ENCODE measurements around the gene FXYD2.

FXYD2 gene

DNA sequence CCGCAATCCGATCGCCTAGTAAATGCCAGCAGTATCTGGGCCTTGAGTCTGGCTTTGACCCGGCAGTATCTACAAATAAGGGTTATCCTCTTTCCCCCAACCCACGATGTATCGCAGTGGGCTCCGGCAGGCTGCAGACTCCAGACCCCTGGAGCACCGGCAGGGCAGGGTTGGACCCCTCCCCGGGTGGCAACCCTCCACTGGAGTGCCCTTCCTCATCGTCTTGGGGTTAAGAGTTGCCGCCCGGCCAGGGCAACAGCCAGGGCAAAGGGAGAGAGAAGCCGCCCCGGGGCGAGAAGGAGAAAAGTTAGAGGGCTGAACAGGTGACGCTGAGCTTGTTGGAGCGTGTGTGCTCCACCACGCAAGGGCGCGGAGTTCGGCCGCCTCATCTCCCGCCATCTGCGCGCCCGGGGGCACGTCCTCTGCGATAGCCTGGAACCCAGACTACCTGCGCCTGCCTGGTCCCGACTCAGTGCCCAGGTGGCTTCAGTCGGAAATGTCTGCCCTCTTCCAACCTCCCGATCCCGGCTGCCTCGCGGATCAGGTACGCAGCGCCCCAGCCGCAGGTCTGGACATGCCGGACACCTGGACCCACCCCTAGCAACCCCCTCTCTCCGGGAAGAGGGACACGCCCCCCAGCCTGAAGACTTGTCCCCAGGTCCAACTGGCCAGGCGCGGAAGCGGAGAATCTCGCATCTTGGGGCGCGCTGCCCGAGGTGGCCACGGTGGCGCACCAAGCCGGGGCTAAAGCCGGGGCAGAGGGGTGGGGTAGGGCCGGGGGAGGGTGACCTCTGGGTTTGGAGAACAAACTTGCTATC is 28.7 kb downstream of the FXYD2 start:
- ChIA-PET CTCF (interaction anchor here (0.7 kb wide), 1 partner anchor 9 kb away, joined by 3 read pairs; no protein-coding TSS in a partner anchor), POLR2A (no interaction called here)
- TF ChIP-seq TARDBP (IDR thresholded peaks at IDR 0.05) (no peak), ELF4 (IDR thresholded peaks at IDR 0.05) (no peak), FOXM1 (IDR thresholded peaks at IDR 0.05; ENCODE audit: borderline replicate concordance) (no peak), NFRKB (IDR thresholded peaks at IDR 0.05) (no peak), LEF1 (IDR thresholded peaks at IDR 0.05; ENCODE audit: borderline replicate concordance) (no peak), L3MBTL2 (conservative IDR thresholded peaks at IDR 0.05) (no peak), ARNT (IDR thresholded peaks at IDR 0.05) (no peak), SUZ12 (IDR thresholded peaks at IDR 0.05) (no peak), BHLHE40 (IDR thresholded peaks at IDR 0.05; ENCODE audit: borderline replicate concordance) (no peak), FOXA1 (IDR thresholded peaks at IDR 0.05) (no peak), FOXK2 (IDR thresholded peaks at IDR 0.05) (no peak), ZNF384 (IDR thresholded peaks at IDR 0.05) (no peak)
- no peak for DNase-seq (ENCODE audit: extremely low spot score)

- ChIA-PET POLR2A (no interaction called here), CTCF (interaction anchor here (0.7 kb wide), 1 partner anchor 8 kb away, joined by 3 read pairs; no protein-coding TSS in a partner anchor)
- DNase-seq (ENCODE audit: extremely low spot score), result no peak
- TF ChIP-seq HDGF (IDR thresholded peaks at IDR 0.05; ENCODE audit: borderline replicate concordance) (no peak), SUZ12 (IDR thresholded peaks at IDR 0.05) (no peak), NFRKB (IDR thresholded peaks at IDR 0.05) (no peak), SP1 (IDR thresholded peaks at IDR 0.05) (no peak), FOXK2 (IDR thresholded peaks at IDR 0.05) (no peak), BHLHE40 (IDR thresholded peaks at IDR 0.05; ENCODE audit: borderline replicate concordance) (no peak), ZNF384 (IDR thresholded peaks at IDR 0.05) (no peak), TARDBP (IDR thresholded peaks at IDR 0.05) (no peak), LEF1 (IDR thresholded peaks at IDR 0.05; ENCODE audit: borderline replicate concordance) (no peak), L3MBTL2 (conservative IDR thresholded peaks at IDR 0.05) (no peak), ARNT (IDR thresholded peaks at IDR 0.05) (no peak)
These were observed 29.5 kb downstream of the FXYD2 start for GRCh38 chr11:117794772-117795629.

DNA sequence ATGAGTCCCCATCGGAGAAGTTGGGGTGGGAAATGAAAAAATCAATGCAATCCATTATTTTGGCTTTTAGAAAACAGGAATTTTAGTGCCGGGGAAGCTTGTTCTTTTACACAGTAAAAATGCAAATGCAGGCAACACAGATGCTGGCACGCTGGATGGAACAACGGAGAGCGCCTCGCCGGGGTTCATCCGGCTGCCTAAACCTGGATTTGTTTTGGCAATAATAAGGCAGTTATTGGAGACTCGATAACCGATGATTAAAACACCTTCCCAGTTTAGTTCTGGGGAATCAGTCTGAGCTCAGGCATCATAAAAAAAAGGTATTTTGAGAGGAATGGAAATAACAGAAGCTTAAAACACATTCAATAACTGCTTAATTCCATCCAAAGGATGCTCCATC is 30.4 kb downstream of the FXYD2 start:
- no peak for DNase-seq (ENCODE audit: extremely low spot score)
- CTCF ChIA-PET, result no interaction called here
- TF ChIP-seq HDGF (IDR thresholded peaks at IDR 0.05; ENCODE audit: borderline replicate concordance), result no peak
- no peak for TF ChIP-seq NFRKB (IDR thresholded peaks at IDR 0.05)
- TF ChIP-seq ZNF384 (IDR thresholded peaks at IDR 0.05), result no peak
- no peak for TF ChIP-seq TARDBP (IDR thresholded peaks at IDR 0.05)
- TF ChIP-seq BHLHE40 (IDR thresholded peaks at IDR 0.05; ENCODE audit: borderline replicate concordance), result no peak
- TF ChIP-seq FOXK2 (IDR thresholded peaks at IDR 0.05), result no peak
- no peak for TF ChIP-seq SUZ12 (IDR thresholded peaks at IDR 0.05)
- TF ChIP-seq L3MBTL2 (conservative IDR thresholded peaks at IDR 0.05), result no peak
- no peak for TF ChIP-seq ARNT (IDR thresholded peaks at IDR 0.05)
- TF ChIP-seq CTBP1 (IDR thresholded peaks at IDR 0.05; ENCODE audit: borderline replicate concordance), result no peak
- TF ChIP-seq, protein P1, sequence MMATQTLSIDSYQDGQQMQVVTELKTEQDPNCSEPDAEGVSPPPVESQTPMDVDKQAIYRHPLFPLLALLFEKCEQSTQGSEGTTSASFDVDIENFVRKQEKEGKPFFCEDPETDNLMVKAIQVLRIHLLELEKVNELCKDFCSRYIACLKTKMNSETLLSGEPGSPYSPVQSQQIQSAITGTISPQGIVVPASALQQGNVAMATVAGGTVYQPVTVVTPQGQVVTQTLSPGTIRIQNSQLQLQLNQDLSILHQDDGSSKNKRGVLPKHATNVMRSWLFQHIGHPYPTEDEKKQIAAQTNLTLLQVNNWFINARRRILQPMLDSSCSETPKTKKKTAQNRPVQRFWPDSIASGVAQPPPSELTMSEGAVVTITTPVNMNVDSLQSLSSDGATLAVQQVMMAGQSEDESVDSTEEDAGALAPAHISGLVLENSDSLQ (IDR thresholded peaks at IDR 0.05), result no peak
- no peak for TF ChIP-seq FOXA1 (IDR thresholded peaks at IDR 0.05)
- no peak for TF ChIP-seq FOXM1 (IDR thresholded peaks at IDR 0.05; ENCODE audit: borderline replicate concordance)
- TF ChIP-seq ELF4 (IDR thresholded peaks at IDR 0.05), result no peak
- no peak for TF ChIP-seq SP1 (IDR thresholded peaks at IDR 0.05)
- POLR2A ChIA-PET, result no interaction called here

DNA sequence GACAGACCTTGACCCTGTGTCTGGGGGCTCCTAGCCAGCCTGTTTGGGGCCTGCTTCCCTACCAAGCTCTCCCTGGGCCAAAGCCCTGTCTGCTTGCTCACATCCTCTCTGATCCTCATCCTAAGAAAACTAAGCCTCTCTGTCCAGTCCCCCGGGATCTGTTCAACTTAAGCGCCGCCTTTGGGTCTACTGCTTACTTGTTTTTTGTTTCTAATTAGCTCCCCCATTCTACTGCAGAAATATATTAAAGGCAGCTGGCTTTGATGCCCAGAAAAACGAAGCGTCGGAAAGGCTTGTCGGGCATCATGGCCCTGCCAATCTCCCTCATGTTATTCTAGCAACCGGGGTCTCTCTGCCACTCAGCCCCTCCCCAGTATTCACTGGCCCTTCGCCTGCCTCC is 31.0 kb downstream of the FXYD2 start:
- DNase-seq (ENCODE audit: extremely low spot score), result no peak
- CTCF ChIA-PET, result no interaction called here
- POLR2A ChIA-PET, result interaction anchor here (1.7 kb wide), 1 partner anchor 15 kb away, joined by 4 read pairs; no protein-coding TSS in a partner anchor
- TF ChIP-seq FOXA1 (IDR thresholded peaks at IDR 0.05) (no peak), FOXK2 (IDR thresholded peaks at IDR 0.05) (no peak), LEF1 (IDR thresholded peaks at IDR 0.05; ENCODE audit: borderline replicate concordance) (no peak), CTBP1 (IDR thresholded peaks at IDR 0.05; ENCODE audit: borderline replicate concordance) (no peak), SP1 (IDR thresholded peaks at IDR 0.05) (no peak), ELF4 (IDR thresholded peaks at IDR 0.05) (no peak), FOXM1 (IDR thresholded peaks at IDR 0.05; ENCODE audit: borderline replicate concordance) (no peak), NFRKB (IDR thresholded peaks at IDR 0.05) (no peak), SUZ12 (IDR thresholded peaks at IDR 0.05) (no peak), L3MBTL2 (conservative IDR thresholded peaks at IDR 0.05) (no peak), BHLHE40 (IDR thresholded peaks at IDR 0.05; ENCODE audit: borderline replicate concordance) (no peak), ZNF384 (IDR thresholded peaks at IDR 0.05) (no peak), ARNT (IDR thresholded peaks at IDR 0.05) (no peak), HDGF (IDR thresholded peaks at IDR 0.05; ENCODE audit: borderline replicate concordance) (no peak), TARDBP (IDR thresholded peaks at IDR 0.05) (no peak)
- TF ChIP-seq, protein P1 (IDR thresholded peaks at IDR 0.05), result no peak

DNA sequence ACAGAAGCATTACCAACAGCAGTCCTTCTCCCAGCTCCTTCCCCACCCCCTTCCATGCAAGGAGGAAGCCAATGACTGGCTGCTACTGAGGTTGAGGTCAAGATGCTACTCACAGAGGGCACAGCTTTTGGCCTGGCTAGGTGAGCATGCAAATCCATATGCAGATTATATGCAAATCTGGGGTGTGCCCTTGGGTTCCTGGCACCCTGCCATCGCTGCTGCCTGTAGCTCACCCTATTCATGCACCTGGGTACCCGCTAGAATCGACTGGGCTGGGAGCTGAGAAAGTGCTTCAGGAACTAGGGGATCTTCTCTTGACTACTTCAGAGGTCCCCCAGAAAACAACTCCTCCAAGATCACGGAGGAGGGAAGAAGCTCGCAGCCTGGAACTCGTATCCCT is 31.6 kb downstream of the FXYD2 start:
- TF ChIP-seq NFRKB (IDR thresholded peaks at IDR 0.05), result no peak
- TF ChIP-seq, protein P1 (IDR thresholded peaks at IDR 0.05), result no peak
- no peak for TF ChIP-seq SP1 (IDR thresholded peaks at IDR 0.05)
- TF ChIP-seq ZNF384 (IDR thresholded peaks at IDR 0.05), result no peak
- POLR2A ChIA-PET, result interaction anchor here (1.7 kb wide), 1 partner anchor 14 kb away, joined by 4 read pairs; no protein-coding TSS in a partner anchor
- DNase-seq (ENCODE audit: extremely low spot score), result no peak
- CTCF ChIA-PET, result no interaction called here
